ENCODE data around the gene HBS1L.

DNA sequence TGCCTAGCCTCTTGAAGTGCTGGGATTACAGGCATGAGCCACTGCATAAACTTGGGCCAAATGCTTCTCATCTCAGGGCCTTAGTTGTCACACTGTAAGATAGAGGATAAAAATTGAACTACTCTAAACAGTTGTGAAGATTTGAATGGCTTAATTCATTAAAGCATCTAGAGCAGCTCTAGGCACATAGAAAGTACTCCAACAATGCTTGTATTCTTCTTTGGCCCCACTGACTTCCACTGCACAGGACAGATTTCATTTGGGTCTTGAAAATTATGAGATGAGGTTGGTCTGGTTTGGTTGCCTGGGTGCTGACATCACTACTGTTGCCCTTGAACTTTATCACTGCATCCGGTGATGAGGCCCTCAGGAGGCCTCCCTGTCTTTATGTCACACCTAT, 10.0 kb upstream of the HBS1L start:
- TF ChIP-seq, protein P1, sequence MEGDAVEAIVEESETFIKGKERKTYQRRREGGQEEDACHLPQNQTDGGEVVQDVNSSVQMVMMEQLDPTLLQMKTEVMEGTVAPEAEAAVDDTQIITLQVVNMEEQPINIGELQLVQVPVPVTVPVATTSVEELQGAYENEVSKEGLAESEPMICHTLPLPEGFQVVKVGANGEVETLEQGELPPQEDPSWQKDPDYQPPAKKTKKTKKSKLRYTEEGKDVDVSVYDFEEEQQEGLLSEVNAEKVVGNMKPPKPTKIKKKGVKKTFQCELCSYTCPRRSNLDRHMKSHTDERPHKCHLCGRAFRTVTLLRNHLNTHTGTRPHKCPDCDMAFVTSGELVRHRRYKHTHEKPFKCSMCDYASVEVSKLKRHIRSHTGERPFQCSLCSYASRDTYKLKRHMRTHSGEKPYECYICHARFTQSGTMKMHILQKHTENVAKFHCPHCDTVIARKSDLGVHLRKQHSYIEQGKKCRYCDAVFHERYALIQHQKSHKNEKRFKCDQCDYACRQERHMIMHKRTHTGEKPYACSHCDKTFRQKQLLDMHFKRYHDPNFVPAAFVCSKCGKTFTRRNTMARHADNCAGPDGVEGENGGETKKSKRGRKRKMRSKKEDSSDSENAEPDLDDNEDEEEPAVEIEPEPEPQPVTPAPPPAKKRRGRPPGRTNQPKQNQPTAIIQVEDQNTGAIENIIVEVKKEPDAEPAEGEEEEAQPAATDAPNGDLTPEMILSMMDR (IDR thresholded peaks at IDR 0.05; ENCODE audit: poor library complexity, severe bottlenecking): no peak
- TF ChIP-seq SMC3 (conservative IDR thresholded peaks at IDR 0.05; ENCODE audit: poor library complexity): no peak
